Neural progenitor cell (in vitro differentiated cells): ENCODE results near the gene DENND4C. TPM values are rescaled to one million over a fixed set of nuclear protein-coding genes. Genes with fewer than 3 reads are reported as not detected.

Experiments
- DNase-seq: peaks from one replicate; pipeline ENCODE4 v3.0.0-alpha.2; 2016; ENCODE audit warnings: low spot score
- H2AFZ ChIP-seq: fragments of 200-600 bp; sonication (generic); replicated peaks from 2 replicates; pipeline ENCODE4 v1.6.1; 2016; ENCODE audit warnings: antibody characterized with exemption
- H3F3A ChIP-seq: fragments of 200-600 bp; sonication (generic); 2 replicates; pipeline ENCODE4 v1.6.1; 2016; ENCODE audit warnings: antibody characterized with exemption, low read depth
- H3K27ac ChIP-seq: fragments of 200-600 bp; sonication (generic); 2 replicates; pipeline ENCODE4 v1.5.1; 2016; ENCODE audit warnings: mild to moderate bottlenecking
- H3K27me3 ChIP-seq: fragments of 200-600 bp; sonication (generic); 2 replicates; pipeline ENCODE4 v1.6.1; 2016; ENCODE audit warnings: mild to moderate bottlenecking, moderate library complexity
- H3K36me3 ChIP-seq: fragments of 200-600 bp; sonication (generic); 2 replicates; pipeline ENCODE4 v1.5.1; 2016
- H3K4me1 ChIP-seq: fragments of 200-600 bp; sonication (generic); 2 replicates; pipeline ENCODE4 v1.6.1; 2016; ENCODE audit warnings: mixed run types
- H3K4me2 ChIP-seq: fragments of 200-600 bp; sonication (generic); 2 replicates; pipeline ENCODE4 v1.6.1; 2016
- H3K4me3 ChIP-seq: fragments of 200-600 bp; sonication (generic); 2 replicates; pipeline ENCODE4 v1.5.1; 2016
- H3K79me2 ChIP-seq: fragments of 200-600 bp; sonication (generic); 2 replicates; pipeline ENCODE4 v1.6.1; 2016; ENCODE audit warnings: low read depth
- H3K9ac ChIP-seq: fragments of 200-600 bp; sonication (generic); 2 replicates; pipeline ENCODE4 v1.6.1; 2016
- H3K9me3 ChIP-seq: fragments of 200-600 bp; sonication (generic); 2 replicates; pipeline ENCODE4 v1.5.1; 2016; ENCODE audit warnings: low read depth
- H4K20me1 ChIP-seq: fragments of 200-600 bp; sonication (generic); 2 replicates; pipeline ENCODE4 v1.6.1; 2016; ENCODE audit warnings: low read depth
- H3K27ac Mint-ChIP-seq: 3 replicates; pipeline ENCODE4 v1.8.0; 2021; ENCODE audit warnings: mixed read lengths
- H3K27me3 Mint-ChIP-seq: 2 replicates; pipeline ENCODE4 v1.8.0; 2022; ENCODE audit warnings: low read depth, mild to moderate bottlenecking, inconsistent platforms, moderate library complexity, mixed read lengths; ENCODE audit not compliant: insufficient read depth
- H3K36me3 Mint-ChIP-seq: 3 replicates; pipeline ENCODE4 v1.8.0; 2021; ENCODE audit warnings: mixed read lengths
- H3K4me1 Mint-ChIP-seq: 3 replicates; pipeline ENCODE4 v1.8.0; 2021; ENCODE audit warnings: mixed read lengths
- H3K4me3 Mint-ChIP-seq: 3 replicates; pipeline ENCODE4 v1.8.0; 2021; ENCODE audit warnings: mild to moderate bottlenecking, moderate library complexity, mixed read lengths
- H3K9me3 Mint-ChIP-seq: 3 replicates; pipeline ENCODE4 v1.8.0; 2020; ENCODE audit warnings: mixed read lengths
- CTCF ChIP-seq: fragments of 200-600 bp; sonication (generic); IDR thresholded peaks from 2 replicates; pipeline ENCODE4 v1.5.1; 2017; ENCODE audit warnings: antibody characterized with exemption, mild to moderate bottlenecking
- EZH2 ChIP-seq: fragments of 200-600 bp; sonication (generic); IDR thresholded peaks from 2 replicates; pipeline ENCODE4 v1.6.1; 2017; ENCODE audit warnings: antibody characterized with exemption, mild to moderate bottlenecking, moderate library complexity
- EZH2phosphoT487 ChIP-seq: fragments of 200-600 bp; sonication (generic); IDR thresholded peaks from 2 replicates; pipeline ENCODE4 v1.6.1; 2017; ENCODE audit warnings: antibody characterized with exemption
- total RNA-seq: library from RNA; depleted of rRNA; stranded (reverse); fragments of >200 nt; gene quantifications from 2 replicates; pipeline ENCODE4 v1.2.3, GENCODE V29; 2015; ENCODE audit warnings: low replicate concordance

Gene DENND4C
- total RNA-seq, 1 donor from 2014 or later = 73.4 TPM

- Histone ChIP-seq H3K36me3 (peaks cover 39% of the 10 kb centered on the region), H3K4me2 (no peak overlapping the region), H2AFZ (no peak overlapping the region), H3K4me3 (no peak overlapping the region), H3K27me3 (no peaks in the 10 kb centered on the region), H3K79me2 (peaks cover 37% of the 10 kb centered on the region), H3K27ac (no peak overlapping the region), H3K4me1 (peaks cover 24% of the 10 kb centered on the region), H3K9ac (no peak overlapping the region), H4K20me1 (peaks cover 45% of the 10 kb centered on the region), H3F3A (peaks cover 99% of the 10 kb centered on the region), H3K9me3 (no peaks in the 10 kb centered on the region)
- peaks cover 30% of the 10 kb centered on the region for H3K36me3 Mint-ChIP-seq
- peaks cover 4% of the 10 kb centered on the region for H3K27me3 Mint-ChIP-seq
- no peak for DNase-seq
- no peak overlapping the region for H3K27ac Mint-ChIP-seq
- no peaks in the 10 kb centered on the region for H3K9me3 Mint-ChIP-seq
- no peak overlapping the region for H3K4me3 Mint-ChIP-seq
- TF ChIP-seq EZH2phosphoT487 = no peak
- H3K4me1 Mint-ChIP-seq = peaks cover 21% of the 10 kb centered on the region
Observed at GRCh38 chr9:19375538-19375937, 145.0 kb downstream of the DENND4C start.

GRCh38 chr9:19376931-19377330 is 146.4 kb downstream of the DENND4C start:
- Histone ChIP-seq H3K4me3 (peak overlapping the region; percentile 89), H3F3A (peaks cover 89% of the 10 kb centered on the region), H3K27me3 (no peaks in the 10 kb centered on the region), H3K9me3 (no peaks in the 10 kb centered on the region), H3K79me2 (peaks cover 49% of the 10 kb centered on the region), H3K4me1 (peaks cover 28% of the 10 kb centered on the region), H4K20me1 (peaks cover 45% of the 10 kb centered on the region), H3K4me2 (peak overlapping the region; percentile 91), H3K36me3 (peaks cover 39% of the 10 kb centered on the region), H3K9ac (peak overlapping the region; percentile 29), H3K27ac (peak overlapping the region; percentile 92), H2AFZ (no peak overlapping the region)
- H3K27me3 Mint-ChIP-seq = peaks cover 5% of the 10 kb centered on the region
- H3K27ac Mint-ChIP-seq = no peak overlapping the region
- no peaks in the 10 kb centered on the region for H3K9me3 Mint-ChIP-seq
- TF ChIP-seq CTCF (no peak), EZH2phosphoT487 (no peak), EZH2 (no peak)
- peaks cover 30% of the 10 kb centered on the region for H3K4me1 Mint-ChIP-seq
- H3K36me3 Mint-ChIP-seq = peaks cover 30% of the 10 kb centered on the region
- no peak for DNase-seq
- no peak overlapping the region for H3K4me3 Mint-ChIP-seq

GRCh38 chr9:19378164-19378563 is 147.7 kb downstream of the DENND4C start:
- Histone ChIP-seq H3K27ac (peak overlapping the region; percentile 92), H4K20me1 (peaks cover 45% of the 10 kb centered on the region), H3K9ac (peak overlapping the region; percentile 99), H3K9me3 (no peaks in the 10 kb centered on the region), H3K36me3 (peaks cover 39% of the 10 kb centered on the region), H3K4me1 (peaks cover 28% of the 10 kb centered on the region), H2AFZ (no peak overlapping the region), H3F3A (peaks cover 76% of the 10 kb centered on the region), H3K4me3 (peak overlapping the region; percentile 89), H3K79me2 (peaks cover 49% of the 10 kb centered on the region), H3K4me2 (peak overlapping the region; percentile 91), H3K27me3 (no peaks in the 10 kb centered on the region)
- Mint-ChIP-seq H3K27me3 (peaks cover 5% of the 10 kb centered on the region), H3K4me1 (peaks cover 30% of the 10 kb centered on the region), H3K4me3 (peak overlapping the region; percentile 99), H3K27ac (no peak overlapping the region), H3K9me3 (no peaks in the 10 kb centered on the region), H3K36me3 (peaks cover 28% of the 10 kb centered on the region)
- no peak for DNase-seq
- no peak for TF ChIP-seq EZH2
- TF ChIP-seq CTCF = no peak
- TF ChIP-seq EZH2phosphoT487 = no peak

- H3K27ac Mint-ChIP-seq = no peak overlapping the region
Observed at GRCh38 chr9:19378647-19379046, 148.2 kb downstream of the DENND4C start.

More at GRCh38 chr9:19378647-19379046, 148.2 kb downstream of the DENND4C start:
- no peaks in the 10 kb centered on the region for H3K9me3 ChIP-seq
- H3K4me1 Mint-ChIP-seq = peaks cover 30% of the 10 kb centered on the region
- peaks cover 38% of the 10 kb centered on the region for H3K36me3 ChIP-seq
- H3K27me3 ChIP-seq = no peaks in the 10 kb centered on the region
- peaks cover 5% of the 10 kb centered on the region for H3K27me3 Mint-ChIP-seq
- DNase-seq = no peak
- peak overlapping the region; percentile 99 for H3K9ac ChIP-seq
- no peaks in the 10 kb centered on the region for H3K9me3 Mint-ChIP-seq
- peaks cover 25% of the 10 kb centered on the region for H3K36me3 Mint-ChIP-seq
- H3K4me2 ChIP-seq = peak overlapping the region; percentile 91
- H3K79me2 ChIP-seq = peaks cover 49% of the 10 kb centered on the region
- peaks cover 28% of the 10 kb centered on the region for H3K4me1 ChIP-seq
- peaks cover 45% of the 10 kb centered on the region for H4K20me1 ChIP-seq
- no peak overlapping the region for H2AFZ ChIP-seq
- peak overlapping the region; percentile 89 for H3K4me3 ChIP-seq
- TF ChIP-seq EZH2phosphoT487 (no peak), CTCF (no peak), EZH2 (no peak)
- peak overlapping the region; percentile 99 for H3K4me3 Mint-ChIP-seq
- peaks cover 72% of the 10 kb centered on the region for H3F3A ChIP-seq
- peak overlapping the region; percentile 92 for H3K27ac ChIP-seq
